Vagina (tissue), 2 donors: ENCODE data around the gene WNT5A. TPM values are rescaled to one million over a fixed set of nuclear protein-coding genes. Genes with fewer than 3 reads are reported as not detected.

Experiments used
- DNase-seq, 2 donors: peaks; one replicate each; pipeline ENCODE4 v3.0.0-alpha.2; 2017; ENCODE audit errors: extremely low spot score in 2 of 2
- H3K27ac ChIP-seq: fragments of 200-600 bp; sonication (generic); one replicate; pipeline ENCODE4 v1.5.1; 2019
- H3K27me3 ChIP-seq: fragments of 200-600 bp; sonication (generic); one replicate; pipeline ENCODE4 v1.5.1; 2019
- H3K36me3 ChIP-seq, 2 donors: fragments of 200-600 bp; sonication (generic); one replicate each; pipeline ENCODE4 v1.5.1; 2017 to 2019
- H3K4me1 ChIP-seq: fragments of 200-600 bp; sonication (generic); one replicate; pipeline ENCODE4 v1.5.1; 2019
- H3K4me3 ChIP-seq, 2 donors: fragments of 200-600 bp; sonication (generic); 1 replicate in 1 of 2; 2 replicates in 1 of 2; pipeline ENCODE4 v1.5.1; 2016 to 2019
- H3K9me3 ChIP-seq: fragments of 200-600 bp; sonication (generic); one replicate; pipeline ENCODE4 v1.5.1; 2019
- POLR2A ChIP-seq, 2 donors: fragments of 450-650 bp; IDR thresholded peaks; one replicate each; pipeline ENCODE4 v1.6.1; 2017; ENCODE audit warnings: antibody characterized with exemption in 2 of 2, mild to moderate bottlenecking in 2 of 2, moderate library complexity in 2 of 2
- POLR2AphosphoS5 ChIP-seq, 2 donors: sonication (generic); formaldehyde crosslinking; IDR thresholded peaks; one replicate each; pipeline ENCODE4 v1.9.0; 2017; ENCODE audit warnings: antibody characterized with exemption in 2 of 2, mild to moderate bottlenecking in 2 of 2, low read depth in 1 of 2; ENCODE audit not compliant: insufficient read depth in 1 of 2
- intact Hi-C: fragments of 100-400 bp; cut with DNase I; formaldehyde crosslinking; loops from one replicate; pipeline ENCODE4 v1.15.1; 2023
- total RNA-seq: library from RNA; depleted of rRNA; stranded (reverse); fragments of >200 nt; gene quantifications from one replicate; pipeline ENCODE4 v1.2.3, GENCODE V29; 2016
- TF ChIP-seq, protein P1 (sequence below), 3 experiments: fragments of 450-650 bp in 2 of 3; fragments of 200-600 bp in 1 of 3; sonication (generic) in 1 of 3; IDR thresholded peaks; one replicate each; pipeline ENCODE4 v1.5.1; 2017 to 2019; ENCODE audit warnings: antibody characterized with exemption in 3 of 3, mild to moderate bottlenecking in 2 of 3, moderate library complexity in 2 of 3

The WNT5A gene
- total RNA-seq, 1 donor from 2014 or later = 52.3 TPM

DNA sequence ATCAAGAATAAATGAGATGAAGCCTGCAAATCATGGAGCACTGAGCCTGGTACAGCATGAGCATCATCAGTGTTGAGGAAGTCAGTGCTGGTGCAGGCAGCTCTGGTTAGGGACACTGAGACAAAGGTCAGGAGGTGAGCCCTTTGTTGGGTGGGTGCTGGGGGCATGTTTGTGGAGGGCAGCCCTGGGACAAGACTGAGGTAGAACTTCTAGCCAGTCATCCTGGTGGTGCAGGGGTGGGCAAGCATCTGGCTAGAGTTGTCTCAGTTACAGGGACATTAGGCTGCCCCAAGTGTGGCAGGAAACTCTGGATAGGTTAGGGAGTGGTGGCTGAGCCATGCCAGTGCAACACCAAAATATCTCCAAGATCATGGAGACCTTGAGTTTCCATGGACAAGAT, 27.3 kb downstream of the WNT5A start:
- intact Hi-C loops = no loop called here
- Histone ChIP-seq H3K27me3 (no peaks in the 10 kb centered on the region), H3K36me3 (no peaks in the 10 kb centered on the region), H3K9me3 (no peaks in the 10 kb centered on the region), H3K4me1 (no peaks in the 10 kb centered on the region), H3K4me3 (no peak overlapping the region), H3K27ac (no peak overlapping the region)
- peak in 1 of 2 donors; percentile 56 for DNase-seq
- TF ChIP-seq POLR2A (IDR thresholded peaks at IDR 0.05) (no peak), POLR2AphosphoS5 (IDR thresholded peaks at IDR 0.05; ENCODE audit: insufficient read depth in 1 of 2, low read depth in 1 of 2) (no peak)
- TF ChIP-seq, protein P1, sequence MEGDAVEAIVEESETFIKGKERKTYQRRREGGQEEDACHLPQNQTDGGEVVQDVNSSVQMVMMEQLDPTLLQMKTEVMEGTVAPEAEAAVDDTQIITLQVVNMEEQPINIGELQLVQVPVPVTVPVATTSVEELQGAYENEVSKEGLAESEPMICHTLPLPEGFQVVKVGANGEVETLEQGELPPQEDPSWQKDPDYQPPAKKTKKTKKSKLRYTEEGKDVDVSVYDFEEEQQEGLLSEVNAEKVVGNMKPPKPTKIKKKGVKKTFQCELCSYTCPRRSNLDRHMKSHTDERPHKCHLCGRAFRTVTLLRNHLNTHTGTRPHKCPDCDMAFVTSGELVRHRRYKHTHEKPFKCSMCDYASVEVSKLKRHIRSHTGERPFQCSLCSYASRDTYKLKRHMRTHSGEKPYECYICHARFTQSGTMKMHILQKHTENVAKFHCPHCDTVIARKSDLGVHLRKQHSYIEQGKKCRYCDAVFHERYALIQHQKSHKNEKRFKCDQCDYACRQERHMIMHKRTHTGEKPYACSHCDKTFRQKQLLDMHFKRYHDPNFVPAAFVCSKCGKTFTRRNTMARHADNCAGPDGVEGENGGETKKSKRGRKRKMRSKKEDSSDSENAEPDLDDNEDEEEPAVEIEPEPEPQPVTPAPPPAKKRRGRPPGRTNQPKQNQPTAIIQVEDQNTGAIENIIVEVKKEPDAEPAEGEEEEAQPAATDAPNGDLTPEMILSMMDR (IDR thresholded peaks at IDR 0.05) = no peak

DNA sequence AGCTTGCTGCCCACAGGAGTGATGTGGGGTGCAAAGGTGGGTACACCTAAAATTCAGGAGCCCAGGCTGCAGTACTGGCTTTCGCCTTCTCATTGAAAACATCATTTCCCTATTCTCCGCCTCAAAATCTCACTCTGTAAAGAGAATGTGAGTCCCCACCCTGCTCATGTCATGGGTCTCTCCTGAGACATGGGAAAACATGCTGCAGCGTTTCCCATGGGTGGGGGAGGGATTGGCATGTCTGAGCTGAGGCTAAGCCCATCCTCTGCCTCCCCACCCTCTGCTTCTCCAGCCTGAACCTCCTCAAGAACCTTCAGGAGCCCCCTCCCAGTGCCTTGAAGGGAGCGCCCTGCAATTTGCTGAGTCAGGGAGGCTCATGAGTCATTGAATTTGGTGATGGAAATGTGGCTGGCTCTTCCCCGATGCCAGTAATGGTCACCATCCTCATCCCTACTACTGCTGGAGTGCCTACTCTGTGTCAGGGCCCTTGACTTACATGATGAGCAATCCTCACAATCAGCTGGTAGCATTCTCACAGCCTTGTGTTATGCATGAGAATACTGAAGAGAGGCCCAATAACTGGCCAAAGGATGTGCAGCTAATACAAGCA, 28.8 kb downstream of the WNT5A start:
- peak in 1 of 2 donors; percentile 75 for DNase-seq
- H3K27ac ChIP-seq = no peak overlapping the region
- TF ChIP-seq, protein P1 (IDR thresholded peaks at IDR 0.05) = no peak
- H3K27me3 ChIP-seq = no peaks in the 10 kb centered on the region
- no peaks in the 10 kb centered on the region for H3K4me1 ChIP-seq
- intact Hi-C loops = no loop called here
- H3K36me3 ChIP-seq = no peaks in the 10 kb centered on the region
- H3K9me3 ChIP-seq = no peaks in the 10 kb centered on the region
- no peak overlapping the region for H3K4me3 ChIP-seq

DNA sequence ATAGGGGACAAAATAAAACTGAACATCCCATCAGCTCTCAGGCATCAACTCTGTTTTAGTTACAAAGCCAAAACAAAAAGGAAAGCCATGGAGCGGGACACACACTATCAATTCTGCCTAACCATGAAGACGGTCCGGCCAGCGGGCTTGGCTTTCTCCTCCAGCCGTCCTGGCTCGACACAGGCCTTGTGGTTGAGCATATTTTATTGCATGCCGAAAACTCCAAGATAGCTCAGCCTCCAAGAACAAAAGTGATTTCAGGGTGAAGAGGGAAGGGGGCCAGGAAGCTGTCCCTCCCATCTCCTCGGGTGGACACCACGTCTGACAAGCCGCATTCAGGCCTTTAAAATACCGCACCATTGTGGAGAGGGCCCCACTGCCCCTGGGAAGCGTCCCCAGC, 31.2 kb downstream of the WNT5A start:
- TF ChIP-seq, protein P1 (IDR thresholded peaks at IDR 0.05) = no peak
- TF ChIP-seq POLR2AphosphoS5 (IDR thresholded peaks at IDR 0.05; ENCODE audit: insufficient read depth in 1 of 2, low read depth in 1 of 2) (no peak), POLR2A (IDR thresholded peaks at IDR 0.05) (no peak)
- Histone ChIP-seq H3K27me3 (no peaks in the 10 kb centered on the region), H3K4me3 (no peak overlapping the region), H3K36me3 (no peaks in the 10 kb centered on the region), H3K9me3 (no peaks in the 10 kb centered on the region), H3K4me1 (no peaks in the 10 kb centered on the region), H3K27ac (no peak overlapping the region)
- DNase-seq = no peak
- intact Hi-C loops = no loop called here

DNA sequence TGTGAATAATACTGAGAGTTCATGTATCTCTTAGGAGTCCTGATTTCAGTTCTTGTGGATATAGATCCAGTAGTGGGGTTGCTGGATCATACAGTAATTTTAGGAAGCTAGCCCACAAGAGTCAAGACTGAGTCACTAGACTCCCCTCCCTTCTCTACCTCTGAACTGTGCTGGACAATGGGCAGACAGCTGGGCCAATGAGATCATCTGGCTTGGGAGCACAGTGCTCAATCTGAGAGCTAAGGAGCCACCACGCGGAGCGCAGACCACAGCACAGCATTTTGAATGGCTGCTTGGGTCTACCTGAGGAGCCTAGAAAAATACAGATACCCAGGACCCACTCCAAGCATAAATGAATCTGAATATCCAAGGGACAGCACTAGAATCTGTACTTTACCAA, 32.5 kb downstream of the WNT5A start:
- Histone ChIP-seq H3K9me3 (no peaks in the 10 kb centered on the region), H3K27me3 (no peaks in the 10 kb centered on the region), H3K36me3 (no peaks in the 10 kb centered on the region), H3K27ac (no peak overlapping the region), H3K4me1 (no peaks in the 10 kb centered on the region), H3K4me3 (no peak overlapping the region)
- no peak for DNase-seq
- TF ChIP-seq POLR2AphosphoS5 (IDR thresholded peaks at IDR 0.05; ENCODE audit: insufficient read depth in 1 of 2, low read depth in 1 of 2) (no peak), POLR2A (IDR thresholded peaks at IDR 0.05) (no peak)
- TF ChIP-seq, protein P1 (IDR thresholded peaks at IDR 0.05) = no peak
- intact Hi-C loops = no loop called here

DNA sequence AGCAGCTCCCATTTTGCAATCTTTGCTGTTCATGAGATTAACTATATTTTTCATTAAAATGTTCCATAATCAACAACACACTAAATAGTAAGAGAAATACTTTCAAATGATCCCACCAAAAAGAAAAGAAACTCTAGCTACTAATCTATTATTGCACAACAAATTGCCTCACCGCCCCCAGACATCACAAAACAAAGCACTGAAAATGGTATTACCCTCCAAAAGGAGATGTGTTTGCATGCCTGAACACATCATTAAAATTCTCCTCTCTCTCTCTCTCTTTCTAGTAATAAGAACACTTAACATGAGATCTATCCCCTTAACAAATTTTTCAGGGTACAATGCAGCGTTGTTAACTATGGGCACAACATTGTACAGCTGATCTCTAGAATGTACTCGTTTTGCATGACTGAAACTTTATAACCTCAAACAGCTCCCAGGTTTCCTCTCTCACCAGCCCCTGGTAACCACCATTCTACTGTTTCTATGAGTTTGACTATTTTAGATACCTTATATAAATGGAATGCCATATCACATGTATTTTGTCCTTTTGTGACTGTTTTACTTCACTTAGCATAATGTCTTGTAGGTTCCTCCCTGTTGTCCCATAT, 33.1 kb downstream of the WNT5A start:
- no peak overlapping the region for H3K27ac ChIP-seq
- no peak for DNase-seq
- no peaks in the 10 kb centered on the region for H3K9me3 ChIP-seq
- intact Hi-C loops = no loop called here
- no peaks in the 10 kb centered on the region for H3K27me3 ChIP-seq
- H3K36me3 ChIP-seq = no peaks in the 10 kb centered on the region
- H3K4me3 ChIP-seq = no peak overlapping the region
- H3K4me1 ChIP-seq = no peaks in the 10 kb centered on the region
- TF ChIP-seq POLR2A (IDR thresholded peaks at IDR 0.05) (no peak), POLR2AphosphoS5 (IDR thresholded peaks at IDR 0.05; ENCODE audit: insufficient read depth in 1 of 2, low read depth in 1 of 2) (no peak)
- TF ChIP-seq, protein P1 (IDR thresholded peaks at IDR 0.05) = no peak
